A375 (cell line): ENCODE results near the gene SMIM41. TPM values are rescaled to one million over a fixed set of nuclear protein-coding genes. Genes with fewer than 3 reads are reported as not detected.

ENCODE experiments used
- total RNA-seq: library from RNA; depleted of rRNA; stranded (reverse); fragments of >200 nt; shearing (Covaris generic); gene quantifications from 2 replicates; pipeline ENCODE4 v1.2.3, GENCODE V29; 2014; rRNA removed

The SMIM41 gene
- total RNA-seq = 0.58 and 0.72 TPM in 2 replicates

GRCh38 chr12:52079576-52080402, at the start of gene SMIM41:
Gene SMIM41 (plus strand): TSS chr12:52079704. CDS start chr12:52079780, 76 bp downstream.

GRCh38 chr12:52050758-52051541, 28.6 kb upstream of the SMIM41 start, which contains the start of gene NR4A1:
Gene NR4A1 (plus strand): TSS chr12:52051442. CDS start chr12:52054329, 2,887 bp downstream.

GRCh38 chr12:52069327-52070184, 9.9 kb upstream of the SMIM41 start, which contains the start of gene ATG101:
Gene ATG101 (plus strand): TSS chr12:52069978. CDS start chr12:52073651, 3,673 bp downstream.

Other genes starting within 250 kb of the SMIM41 start
- gene FIGNL2, start 231.0 kb upstream of the SMIM41 start, total RNA-seq = not detected in 2 replicates
- not detected in 2 replicates for gene ANKRD33, start 191.6 kb upstream of the SMIM41 start, total RNA-seq
- 0.16 and 0.53 TPM in 2 replicates for gene ACVRL1, start 172.2 kb upstream of the SMIM41 start, total RNA-seq
- gene ACVR1B, start 128.0 kb upstream of the SMIM41 start, total RNA-seq = 8.2 and 11.9 TPM in 2 replicates
- gene TAMALIN, start 72.8 kb upstream of the SMIM41 start, total RNA-seq = 2.8 and 4.0 TPM in 2 replicates
- 79.1 and 101 TPM in 2 replicates for gene NR4A1, start 28.3 kb upstream of the SMIM41 start, total RNA-seq
- gene ATG101, start 9.7 kb upstream of the SMIM41 start, total RNA-seq = 199 and 233 TPM in 2 replicates
- gene KRT80, start 112.3 kb downstream of the SMIM41 start, total RNA-seq = 40.8 and 49.9 TPM in 2 replicates
- gene KRT7, start 153.5 kb downstream of the SMIM41 start, total RNA-seq = 31.9 and 37.9 TPM in 2 replicates
- gene KRT86, start 194.9 kb downstream of the SMIM41 start, total RNA-seq = 3.0 and 4.7 TPM in 2 replicates
- gene KRT81, start 211.8 kb downstream of the SMIM41 start, total RNA-seq = 129 and 158 TPM in 2 replicates
- 0.08 and 0.19 TPM in 2 replicates for gene KRT83, start 241.7 kb downstream of the SMIM41 start, total RNA-seq